HepG2 (cell line): ENCODE results near the gene MAB21L4. TPM values are rescaled to one million over a fixed set of nuclear protein-coding genes. Genes with fewer than 3 reads are reported as not detected.

ENCODE experiments used
- ATAC-seq: fragments of 200-7000 bp; cut with Tn5 transposase; 3 replicates; pipeline ENCODE4 v1.9.1; 2020; ENCODE audit warnings: mild to moderate bottlenecking, moderate library complexity
- BruUV-seq: library from RNA; stranded (reverse); fragments of 400-500 nt; replicated peaks from 2 replicates; lab custom pipeline; 2021; lab: Mats Ljungman, UMichigan
- CTCF ChIA-PET: fragments of 300-600 bp; formaldehyde crosslinking; extraction: SDS; loops from one replicate; lab custom pipeline; 2021; ENCODE audit warnings: low total read pairs, inconsistent platforms, low intra/inter-chr PET ratio; lab: Yijun Ruan, JAX
- POLR2A ChIA-PET: fragments of 350-600 bp; sonication (Branson Sonifier 250); formaldehyde crosslinking; loops from one replicate; lab custom pipeline; 2020; ENCODE audit warnings: antibody characterized with exemption, inconsistent platforms; lab: Yijun Ruan, JAX
- DNase-seq: peaks from one replicate; pipeline ENCODE4 v3.0.0-alpha.2; 2015; ENCODE audit warnings: low spot score
- FAIRE-seq: peaks from 3 replicates; lab custom pipeline; 2011; peaks lifted over from hg19 to GRCh38; lab: Jason Lieb, UNC
- H2AFZ ChIP-seq: one replicate; pipeline ENCODE4 v1.6.1; 2011; ENCODE audit warnings: low read length, inconsistent platforms
- H3K27ac ChIP-seq: fragments of 300-600 bp; 3 replicates; pipeline ENCODE4 v1.8.0; 2011; ENCODE audit warnings: mixed run types, mild to moderate bottlenecking, mixed read lengths, low read length, inconsistent platforms; ENCODE audit not compliant: insufficient read depth; ENCODE audit errors: extremely low read length
- H3K27me3 ChIP-seq, 2 experiments: fragments of 200-600 bp in 1 of 2; 2 replicates in 1 of 2; 3 replicates in 1 of 2; pipeline versions ENCODE4 v1.6.0 to v1.8.0; 2011; ENCODE audit warnings: low read length in 2 of 2, mild to moderate bottlenecking in 2 of 2, moderate library complexity in 2 of 2, inconsistent platforms in 1 of 2; ENCODE audit not compliant: insufficient read depth in 2 of 2, control insufficient read depth in 1 of 2
- H3K36me3 ChIP-seq, 2 experiments: fragments of 200-600 bp in 1 of 2; replicated peaks in 1 of 2; 2 replicates in 1 of 2; 3 replicates in 1 of 2; pipeline versions ENCODE4 v1.5.1 to v1.8.0; 2011; ENCODE audit warnings: low read length in 2 of 2, inconsistent platforms in 1 of 2; ENCODE audit not compliant: insufficient read depth in 2 of 2, control insufficient read depth in 1 of 2
- H3K4me1 ChIP-seq: 2 replicates; pipeline ENCODE4 v1.5.1; 2012; ENCODE audit warnings: low read length, inconsistent platforms; ENCODE audit not compliant: insufficient read depth
- H3K4me2 ChIP-seq: 2 replicates; pipeline ENCODE4 v1.6.0; 2011; ENCODE audit warnings: low read depth, low read length, inconsistent platforms
- H3K4me3 ChIP-seq, 3 experiments: fragments of 200-600 bp in 1 of 3; sonication (generic), shearing (Covaris generic) in 1 of 3; replicated peaks in 1 of 3; 2 replicates each; pipeline ENCODE4 v1.5.1; 2011 to 2016; ENCODE audit warnings: low read length in 3 of 3, inconsistent platforms in 2 of 3, low read depth in 2 of 3, mild to moderate bottlenecking in 2 of 3, control low read depth in 1 of 3, mixed read lengths in 1 of 3; ENCODE audit not compliant: insufficient read depth in 1 of 3
- H3K79me2 ChIP-seq: one replicate; pipeline ENCODE4 v1.6.1; 2011; ENCODE audit warnings: low read length, inconsistent platforms; ENCODE audit not compliant: insufficient read depth
- H3K9ac ChIP-seq: 2 replicates; pipeline ENCODE4 v1.6.0; 2011; ENCODE audit warnings: mild to moderate bottlenecking, low read depth, low read length, inconsistent platforms; ENCODE audit not compliant: insufficient read depth
- H3K9me3 ChIP-seq: 2 replicates; pipeline ENCODE4 v1.5.1; 2012; ENCODE audit warnings: mild to moderate bottlenecking, low read length
- H4K20me1 ChIP-seq: 2 replicates; pipeline ENCODE4 v1.6.0; 2011; ENCODE audit warnings: inconsistent platforms, mild to moderate bottlenecking, low read length, moderate library complexity; ENCODE audit not compliant: insufficient read depth
- BRD4 ChIP-seq: sonication (generic); formaldehyde crosslinking; IDR thresholded peaks from 2 replicates; pipeline ENCODE4 v1.4.0; 2020; ENCODE audit warnings: missing genetic modification reagents
- DNMT3B ChIP-seq: conservative IDR thresholded peaks from 2 replicates; pipeline ENCODE4 v1.6.1; 2016; ENCODE audit warnings: missing biosample characterization, control low read depth
- HOXD1 ChIP-seq: sonication (generic); formaldehyde crosslinking; IDR thresholded peaks from 2 replicates; pipeline ENCODE4 v1.5.0; 2020; ENCODE audit warnings: missing genetic modification reagents
- MIER3 ChIP-seq: IDR thresholded peaks from 2 replicates; pipeline ENCODE4 v1.6.1; 2016; ENCODE audit warnings: missing compliant biosample characterization, borderline replicate concordance
- MYC ChIP-seq: sonication (generic); formaldehyde crosslinking; IDR thresholded peaks from 2 replicates; pipeline ENCODE4 v1.9.0; 2021; ENCODE audit warnings: missing genetic modification reagents, borderline replicate concordance
- SNAI1 ChIP-seq: sonication (generic); formaldehyde crosslinking; IDR thresholded peaks from 2 replicates; pipeline ENCODE4 v1.5.0; 2020; ENCODE audit warnings: mild to moderate bottlenecking, missing genetic modification reagents, borderline replicate concordance
- SP4 ChIP-seq: sonication (generic); formaldehyde crosslinking; IDR thresholded peaks from 2 replicates; pipeline ENCODE4 v1.8.1; 2023; ENCODE audit warnings: mild to moderate bottlenecking, missing genetic modification reagents
- SUZ12 ChIP-seq: fragments of 150-350 bp; IDR thresholded peaks from 2 replicates; pipeline ENCODE4 v1.6.1; 2014; ENCODE audit warnings: low read depth, low read length
- WGBS: methylation state at CpG from one replicate; pipeline ENCODE4 v1.1.6; 2017; ENCODE audit warnings: low lambda C conversion rate; 5-methylcytosine and 5-hydroxymethylcytosine counted together
- in situ Hi-C: cut with HindIII; loops from 2 replicates; pipeline ENCODE4 v1.10.0; 2017; ENCODE audit warnings: low pct_unique_long_range_greater_than_20kb; ENCODE audit not compliant: extremely low pct_ligation_motif_present
- intact Hi-C: fragments of 100-400 bp; cut with micrococcal nuclease; formaldehyde crosslinking; loops from one replicate; pipeline ENCODE4 v1.10.0; 2022; ENCODE audit not compliant: unreplicated experiment
- polyA plus RNA-seq, 8 experiments: library from polyadenylated mRNA; depleted of rRNA in 3 of 8; stranded (reverse) in 7 of 8; unstranded in 1 of 8; fragments of >200 nt; fragmentation: Illumina TruSeq in 4 of 8; extraction: Trizol in 4 of 8; gene quantifications; 2 replicates each; pipeline versions ENCODE4 v1.2.1 to v1.2.3, GENCODE V29; 2011 to 2016; ENCODE audit warnings: low read depth in 4 of 8, missing spikeins in 1 of 8, mixed read lengths in 1 of 8; ENCODE audit not compliant: insufficient read depth in 1 of 8
- total RNA-seq, 5 experiments: library from RNA; depleted of rRNA; stranded (reverse); fragments of >200 nt; fragmentation: Illumina TruSeq; extraction: Trizol; gene quantifications; 2 replicates each; pipeline ENCODE4 v1.2.3, GENCODE V29; 2016; ENCODE audit warnings: low read depth in 1 of 5

The MAB21L4 gene
- total and polyA plus RNA-seq, 2 of the 13 experiments (the other 11 are each of a cell fraction or from before 2014, with no cell fraction given) = 3.0 to 14.0 TPM

DNA sequence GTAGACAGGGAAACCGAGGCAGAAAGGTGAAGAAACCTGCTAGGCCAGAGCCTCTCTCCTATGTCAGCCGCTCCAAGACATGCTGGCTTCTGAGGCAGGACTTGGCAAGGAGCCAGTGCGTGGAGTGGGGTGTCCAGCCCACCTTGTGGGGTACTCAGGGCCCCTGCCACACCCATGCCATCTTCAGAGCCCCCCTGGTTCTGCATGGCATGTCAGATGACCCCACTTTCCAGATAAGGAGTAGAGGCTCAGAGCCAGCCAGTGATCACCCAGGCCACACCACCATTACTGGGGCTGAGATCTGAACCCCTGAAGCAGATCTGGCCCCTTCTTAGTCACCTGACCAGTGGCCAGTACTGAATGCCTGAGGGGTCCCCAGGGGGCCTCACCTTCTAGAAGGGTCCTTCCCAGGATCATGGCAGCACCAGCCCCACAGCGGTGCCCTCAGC lies 24.9 kb upstream of the MAB21L4 start:
- ChIA-PET CTCF (no interaction called here), POLR2A (no interaction called here)
- no peak overlapping the region for H3K27ac ChIP-seq
- ATAC-seq (no peak), FAIRE-seq (no peak), DNase-seq (no peak)
- in situ Hi-C loops = no loop called here
- BruUV-seq = no TSS peak
- no peak overlapping the region for H3K4me3 ChIP-seq
- no peak overlapping the region for H3K9ac ChIP-seq
- no peaks in the 10 kb centered on the region for H3K79me2 ChIP-seq
- no peaks in the 10 kb centered on the region for H3K36me3 ChIP-seq
- H3K4me1 ChIP-seq = peaks cover 13% of the 10 kb centered on the region
- no peaks in the 10 kb centered on the region for H4K20me1 ChIP-seq
- H3K27me3 ChIP-seq = peaks cover 13 to 66% of the 10 kb centered on the region in 2 experiments; a peak in 3 of 5 replicates
- WGBS = 25% methylated on average over 4 of the region's 4 CpGs
- no peaks in the 10 kb centered on the region for H3K9me3 ChIP-seq
- no peak overlapping the region for H3K4me2 ChIP-seq
- TF ChIP-seq HOXD1 (CRISPR knock-in tag) (no peak), SUZ12 (no peak), BRD4 (CRISPR knock-in tag) (no peak), SNAI1 (no peak), DNMT3B (CRISPR knock-in tag) (no peak), MYC (CRISPR knock-in tag) (no peak), MIER3 (CRISPR knock-in tag) (no peak), SP4 (CRISPR knock-in tag) (no peak)
- intact Hi-C loops = no loop called here
- no peak overlapping the region for H2AFZ ChIP-seq
